Measurements from ENCODE around the gene NAV3. TPM values are rescaled to one million over a fixed set of nuclear protein-coding genes. Genes with fewer than 3 reads are reported as not detected.

The NAV3 gene
- total and polyA plus RNA-seq, 4 donors, result 1.6 to 12.5 (median 5.6) TPM

- Histone ChIP-seq H3K4me3 (no peak overlapping the region), H3K4me1 (ENCODE audit: control insufficient read depth in 5 of 5, insufficient read depth in 5 of 5, low read length in 5 of 5) (no peaks in the 10 kb centered on the region), H3K9ac (ENCODE audit: insufficient read depth in 1 of 2, low read length in 2 of 2) (no peak overlapping the region), H3K9me3 (ENCODE audit: control insufficient read depth in 4 of 4, insufficient read depth in 3 of 4, low read length in 3 of 4) (peaks cover 0 to 5% (median 1%) of the 10 kb centered on the region in 4 donors), H3K27me3 (ENCODE audit: control insufficient read depth in 3 of 3, insufficient read depth in 3 of 3, low read length in 2 of 3) (no peaks in the 10 kb centered on the region), H3K27ac (ENCODE audit: low read depth in 1 of 2, low read length in 1 of 2) (no peak overlapping the region), H3K36me3 (ENCODE audit: control insufficient read depth in 4 of 4, insufficient read depth in 4 of 4, low read length in 4 of 4) (no peaks in the 10 kb centered on the region)
- DNase-seq (no peak), ATAC-seq (ENCODE audit: insufficient read depth, low FRiP score) (no peak)
- 98% methylated on average over 7 of the region's 7 CpGs for WGBS, 2 donors
- no peak for TF ChIP-seq CTCF (IDR thresholded peaks at IDR 0.05; ENCODE audit: control extremely low read depth, extremely low read depth)
Measured at GRCh38 chr12:78260976-78261375, 430.3 kb downstream of the NAV3 start.

- no peak for DNase-seq
- no peak overlapping the region for H3K27ac ChIP-seq (ENCODE audit: low read depth in 1 of 2, low read length in 1 of 2)
- H3K4me1 ChIP-seq (ENCODE audit: control insufficient read depth in 5 of 5, insufficient read depth in 5 of 5, low read length in 5 of 5), result no peaks in the 10 kb centered on the region
- ATAC-seq (ENCODE audit: insufficient read depth, low FRiP score), result no peak
- no peak overlapping the region for H3K9ac ChIP-seq (ENCODE audit: insufficient read depth in 1 of 2, low read length in 2 of 2)
- 69 to 72% methylated on average over 2 of the region's 2 CpGs for WGBS, 2 donors
- peaks cover 0 to 5% (median 1%) of the 10 kb centered on the region in 4 donors for H3K9me3 ChIP-seq (ENCODE audit: control insufficient read depth in 4 of 4, insufficient read depth in 3 of 4, low read length in 3 of 4)
- no peak overlapping the region for H3K4me3 ChIP-seq
- no peaks in the 10 kb centered on the region for H3K27me3 ChIP-seq (ENCODE audit: control insufficient read depth in 3 of 3, insufficient read depth in 3 of 3, low read length in 2 of 3)
- no peak for TF ChIP-seq CTCF (IDR thresholded peaks at IDR 0.05; ENCODE audit: control extremely low read depth, extremely low read depth)
- no peaks in the 10 kb centered on the region for H3K36me3 ChIP-seq (ENCODE audit: control insufficient read depth in 4 of 4, insufficient read depth in 4 of 4, low read length in 4 of 4)
Measured at GRCh38 chr12:78261901-78262300, 431.2 kb downstream of the NAV3 start.

Measured in lung (tissue), 12 donors.